DND-41 (cell line): ENCODE results near the gene NINL.

Experiments
- EZH2 ChIP-seq: IDR thresholded peaks from 3 replicates; pipeline ENCODE4 v1.6.1; 2012; ENCODE audit warnings: borderline replicate concordance, low read depth, mild to moderate bottlenecking, moderate library complexity, low read length, inconsistent platforms; ENCODE audit not compliant: severe bottlenecking
- TF ChIP-seq, protein P1 (sequence below): IDR thresholded peaks from 2 replicates; pipeline ENCODE4 v1.5.1; 2012; ENCODE audit warnings: borderline replicate concordance, low read length, moderate library complexity, mild to moderate bottlenecking; ENCODE audit not compliant: poor library complexity, severe bottlenecking; ENCODE audit errors: extremely low read depth

DNA sequence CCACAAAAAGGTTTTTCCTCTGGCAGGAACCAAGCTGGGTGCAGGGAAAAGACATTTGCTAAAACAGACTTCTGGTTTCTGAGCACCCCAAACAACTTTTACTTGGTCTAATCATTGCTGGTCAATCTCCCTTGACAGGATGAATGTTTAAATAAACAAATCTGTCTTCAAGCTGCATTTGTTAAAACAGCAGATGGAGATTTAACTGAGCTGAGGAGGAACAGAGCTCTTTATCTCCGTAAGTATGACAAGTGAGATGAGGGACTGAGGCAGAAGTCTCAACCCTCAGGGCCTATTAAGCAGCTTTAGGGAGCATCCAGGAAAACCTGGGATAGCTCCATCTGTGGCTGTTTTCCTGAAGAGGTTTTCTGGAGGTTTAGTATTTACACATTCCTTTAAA lies 40.6 kb downstream of the NINL start:
- TF ChIP-seq, protein P1, sequence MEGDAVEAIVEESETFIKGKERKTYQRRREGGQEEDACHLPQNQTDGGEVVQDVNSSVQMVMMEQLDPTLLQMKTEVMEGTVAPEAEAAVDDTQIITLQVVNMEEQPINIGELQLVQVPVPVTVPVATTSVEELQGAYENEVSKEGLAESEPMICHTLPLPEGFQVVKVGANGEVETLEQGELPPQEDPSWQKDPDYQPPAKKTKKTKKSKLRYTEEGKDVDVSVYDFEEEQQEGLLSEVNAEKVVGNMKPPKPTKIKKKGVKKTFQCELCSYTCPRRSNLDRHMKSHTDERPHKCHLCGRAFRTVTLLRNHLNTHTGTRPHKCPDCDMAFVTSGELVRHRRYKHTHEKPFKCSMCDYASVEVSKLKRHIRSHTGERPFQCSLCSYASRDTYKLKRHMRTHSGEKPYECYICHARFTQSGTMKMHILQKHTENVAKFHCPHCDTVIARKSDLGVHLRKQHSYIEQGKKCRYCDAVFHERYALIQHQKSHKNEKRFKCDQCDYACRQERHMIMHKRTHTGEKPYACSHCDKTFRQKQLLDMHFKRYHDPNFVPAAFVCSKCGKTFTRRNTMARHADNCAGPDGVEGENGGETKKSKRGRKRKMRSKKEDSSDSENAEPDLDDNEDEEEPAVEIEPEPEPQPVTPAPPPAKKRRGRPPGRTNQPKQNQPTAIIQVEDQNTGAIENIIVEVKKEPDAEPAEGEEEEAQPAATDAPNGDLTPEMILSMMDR: no peak
- no peak for TF ChIP-seq EZH2
